AG04449 (cell line): Measurements from ENCODE around the gene SYT17.

Experiments used
- CTCF ChIA-PET: fragments of 350-600 bp; formaldehyde crosslinking; extraction: SDS; loops from one replicate; lab custom pipeline; 2021; ENCODE audit warnings: antibody characterized with exemption; lab: Yijun Ruan, JAX
- POLR2A ChIA-PET: fragments of 400-600, 350-600 bp; formaldehyde crosslinking; extraction: SDS; loops from one replicate; lab custom pipeline; 2020; ENCODE audit warnings: antibody characterized with exemption, inconsistent platforms; lab: Yijun Ruan, JAX
- DNase-seq: peaks from one replicate; pipeline ENCODE4 v3.0.0-alpha.2; 2010; ENCODE audit warnings: low read depth, low spot score
- H3K4me3 ChIP-seq: 2 replicates; pipeline ENCODE4 v1.5.1; 2011; ENCODE audit warnings: low read depth, mild to moderate bottlenecking, control low read depth, low read length
- CTCF ChIP-seq: IDR thresholded peaks from one replicate; pipeline ENCODE4 v1.5.1; 2011; ENCODE audit warnings: mild to moderate bottlenecking, moderate library complexity, low read length, control low read depth, inconsistent platforms; ENCODE audit not compliant: insufficient read depth; ENCODE audit errors: missing control alignments

Gene SYT17

GRCh38 chr16:19218581-19218980 lies 50.5 kb downstream of the SYT17 start:
- POLR2A ChIA-PET = no interaction called here
- no peak for DNase-seq
- no peak overlapping the region for H3K4me3 ChIP-seq
- CTCF ChIA-PET = no interaction called here
- TF ChIP-seq CTCF = no peak

GRCh38 chr16:19219836-19220235 lies 51.8 kb downstream of the SYT17 start:
- no peak for DNase-seq
- ChIA-PET POLR2A (no interaction called here), CTCF (no interaction called here)
- TF ChIP-seq CTCF = no peak
- H3K4me3 ChIP-seq = no peak overlapping the region

GRCh38 chr16:19223235-19224170 lies 55.5 kb downstream of the SYT17 start:
- ChIA-PET CTCF (interaction anchor here (1.0 to 1.1 kb wide), 2 partner anchors 45 to 279 kb away, joined by 3 read pairs; no protein-coding TSS in a partner anchor), POLR2A (no interaction called here)
- no peak for DNase-seq
- TF ChIP-seq CTCF = peak; percentile 29
- H3K4me3 ChIP-seq = no peak overlapping the region

GRCh38 chr16:19225651-19226050 lies 57.6 kb downstream of the SYT17 start:
- CTCF ChIA-PET = no interaction called here
- no peak overlapping the region for H3K4me3 ChIP-seq
- no peak for DNase-seq
- POLR2A ChIA-PET = no interaction called here
- TF ChIP-seq CTCF = no peak

GRCh38 chr16:19227643-19228042 lies 59.6 kb downstream of the SYT17 start:
- TF ChIP-seq CTCF = no peak
- no peak overlapping the region for H3K4me3 ChIP-seq
- POLR2A ChIA-PET = interaction anchor here (0.6 kb wide), 1 partner anchor 125 kb away, joined by 3 read pairs; no protein-coding TSS in a partner anchor
- CTCF ChIA-PET = interaction anchor here (1.0 kb wide), 1 partner anchor 258 kb away, joined by 3 read pairs; no protein-coding TSS in a partner anchor
- no peak for DNase-seq

- no peak overlapping the region for H3K4me3 ChIP-seq
- ChIA-PET CTCF (interaction anchor here (1.0 kb wide), 1 partner anchor 258 kb away, joined by 3 read pairs; no protein-coding TSS in a partner anchor), POLR2A (interaction anchor here (0.6 kb wide), 1 partner anchor 125 kb away, joined by 3 read pairs; no protein-coding TSS in a partner anchor)
- DNase-seq = no peak
- no peak for TF ChIP-seq CTCF
These were observed 60.0 kb downstream of the SYT17 start for GRCh38 chr16:19228052-19228451.
